Stimulated activated effector memory CD8-positive, alpha-beta T cell treated with anti-CD3 and anti-CD28 coated beads, Interleukin-12 subunit alpha, Interleukin-12 subunit beta, amount 100 ng/mL, for 72 hours (primary cell): ENCODE results near the gene VWF.

ENCODE experiments used
- ATAC-seq: fragments of 150-1000 bp; cut with Tn5 transposase; 2 replicates; pipeline ENCODE4 v1.10.0; 2021
- DNase-seq, 2 donors: peaks; one replicate each; pipeline ENCODE4 v3.0.0; 2021 to 2022; ENCODE audit warnings: low spot score in 2 of 2
- H3K27ac Mint-ChIP-seq: one replicate; pipeline ENCODE4 v1.8.0; 2022; ENCODE audit warnings: mild to moderate bottlenecking, mixed read lengths
- H3K36me3 Mint-ChIP-seq: one replicate; pipeline ENCODE4 v1.8.0; 2022; ENCODE audit warnings: mild to moderate bottlenecking, mixed read lengths
- H3K4me1 Mint-ChIP-seq: one replicate; pipeline ENCODE4 v1.8.0; 2022; ENCODE audit warnings: mixed read lengths
- H3K4me3 Mint-ChIP-seq: one replicate; pipeline ENCODE4 v1.8.0; 2022; ENCODE audit warnings: mild to moderate bottlenecking, mixed read lengths
- H3K9me3 Mint-ChIP-seq: one replicate; pipeline ENCODE4 v1.8.0; 2022; ENCODE audit warnings: mixed read lengths

The VWF gene

GRCh38 chr12:5944688-5945070, 179.8 kb downstream of the VWF start:
- Mint-ChIP-seq H3K9me3 (no peaks in the 10 kb centered on the region), H3K4me1 (no peaks in the 10 kb centered on the region), H3K36me3 (no peaks in the 10 kb centered on the region), H3K27ac (no peak overlapping the region), H3K4me3 (no peak overlapping the region)
- DNase-seq = no peak
- no peak for ATAC-seq

- Mint-ChIP-seq H3K27ac (no peak overlapping the region), H3K9me3 (no peaks in the 10 kb centered on the region), H3K36me3 (no peaks in the 10 kb centered on the region), H3K4me3 (no peak overlapping the region), H3K4me1 (no peaks in the 10 kb centered on the region)
- no peak for ATAC-seq
- no peak for DNase-seq
These were observed 180.4 kb downstream of the VWF start for GRCh38 chr12:5944053-5944452.

DNA sequence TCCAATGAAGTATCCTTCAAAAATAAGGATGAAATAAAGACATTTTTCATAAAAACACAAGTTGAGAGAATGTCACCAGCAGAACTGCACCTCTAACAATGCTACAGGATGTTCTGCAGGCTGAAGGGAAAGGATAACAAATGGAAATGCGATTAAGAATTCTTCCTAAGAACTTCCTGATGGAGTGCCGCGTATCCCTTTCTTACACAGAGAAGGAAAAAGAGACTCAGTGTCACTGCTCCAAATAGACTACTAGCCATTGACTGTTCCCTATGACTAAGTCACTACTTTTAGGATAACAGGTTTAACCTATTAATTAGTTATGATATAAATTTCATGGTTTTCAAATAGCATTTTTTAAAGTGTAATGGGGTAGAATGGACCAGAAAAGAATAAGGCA, 182.6 kb downstream of the VWF start:
- Mint-ChIP-seq H3K36me3 (no peaks in the 10 kb centered on the region), H3K27ac (no peak overlapping the region), H3K4me1 (no peaks in the 10 kb centered on the region), H3K9me3 (no peaks in the 10 kb centered on the region), H3K4me3 (no peak overlapping the region)
- no peak for DNase-seq
- no peak for ATAC-seq

DNA sequence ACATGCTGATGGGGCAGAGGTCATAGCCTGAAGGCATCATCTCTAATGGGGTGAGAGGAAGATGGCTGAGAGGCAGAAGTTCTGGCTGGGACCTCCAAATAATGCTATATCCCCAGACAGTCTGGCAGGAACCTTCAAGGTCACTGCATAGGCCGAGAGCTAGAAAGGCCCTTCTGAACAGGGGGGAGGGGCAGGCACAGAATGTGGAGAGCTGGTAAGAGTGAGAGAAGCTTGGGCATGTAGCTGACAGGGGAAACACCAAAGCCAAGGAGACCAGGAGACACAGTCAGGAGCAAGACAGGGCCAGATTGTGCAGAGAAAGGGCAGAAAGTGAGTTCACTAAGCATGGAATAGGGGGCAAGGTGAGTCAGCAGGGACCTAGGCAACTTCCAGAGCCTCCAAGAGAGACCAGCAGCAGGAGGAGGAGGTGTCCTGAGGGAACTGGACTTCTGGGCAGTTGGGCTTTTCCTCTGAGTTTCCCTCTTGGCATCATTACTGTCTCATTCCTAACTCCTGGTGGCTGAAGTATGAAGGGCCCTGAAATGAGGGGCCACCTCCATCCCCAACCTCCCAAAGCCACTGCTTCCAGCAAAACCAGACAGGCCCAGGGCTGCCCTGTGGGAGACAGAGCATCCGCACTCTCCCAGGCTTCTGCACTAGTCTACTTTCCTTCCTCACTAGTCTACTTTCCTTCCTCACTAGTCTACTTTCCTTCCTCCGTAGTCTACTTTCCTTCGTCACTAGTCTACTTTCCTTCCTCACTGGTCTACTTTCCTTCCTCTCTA, 196.5 kb downstream of the VWF start:
- no peak for ATAC-seq
- no peak for DNase-seq
- Mint-ChIP-seq H3K4me1 (no peaks in the 10 kb centered on the region), H3K36me3 (no peaks in the 10 kb centered on the region), H3K4me3 (no peak overlapping the region), H3K27ac (no peak overlapping the region), H3K9me3 (no peaks in the 10 kb centered on the region)

- Mint-ChIP-seq H3K36me3 (no peaks in the 10 kb centered on the region), H3K4me1 (no peaks in the 10 kb centered on the region), H3K4me3 (no peak overlapping the region), H3K9me3 (no peaks in the 10 kb centered on the region), H3K27ac (no peak overlapping the region)
- ATAC-seq (no peak), DNase-seq (no peak)
These were observed 198.8 kb downstream of the VWF start for GRCh38 chr12:5925646-5926045.

- ATAC-seq (no peak), DNase-seq (no peak)
- Mint-ChIP-seq H3K4me1 (no peaks in the 10 kb centered on the region), H3K9me3 (no peaks in the 10 kb centered on the region), H3K36me3 (no peaks in the 10 kb centered on the region), H3K27ac (no peak overlapping the region), H3K4me3 (no peak overlapping the region)
These were observed 200.1 kb downstream of the VWF start for GRCh38 chr12:5924342-5924741.

DNA sequence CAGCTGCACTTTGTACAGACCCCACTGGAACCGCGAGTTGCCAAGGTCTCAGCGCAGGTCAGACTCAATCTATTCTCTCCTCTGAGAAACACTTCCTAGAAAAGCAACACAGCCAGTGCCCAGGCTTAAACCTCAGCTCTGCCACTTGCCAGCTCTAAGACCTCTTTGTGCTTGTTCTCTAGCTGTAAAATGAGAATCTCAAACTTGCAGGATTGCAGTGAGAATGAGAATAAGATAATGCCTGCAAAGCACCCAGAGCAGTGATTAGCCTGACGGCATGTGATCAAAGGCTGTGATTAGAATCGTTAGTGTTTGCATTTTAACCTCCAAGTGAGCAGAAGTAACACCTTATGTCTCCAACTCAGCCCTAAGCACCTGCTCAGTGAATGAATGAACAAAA, 200.7 kb downstream of the VWF start:
- Mint-ChIP-seq H3K4me3 (no peak overlapping the region), H3K9me3 (no peaks in the 10 kb centered on the region), H3K36me3 (no peaks in the 10 kb centered on the region), H3K27ac (no peak overlapping the region), H3K4me1 (no peaks in the 10 kb centered on the region)
- DNase-seq (no peak), ATAC-seq (no peak)

DNA sequence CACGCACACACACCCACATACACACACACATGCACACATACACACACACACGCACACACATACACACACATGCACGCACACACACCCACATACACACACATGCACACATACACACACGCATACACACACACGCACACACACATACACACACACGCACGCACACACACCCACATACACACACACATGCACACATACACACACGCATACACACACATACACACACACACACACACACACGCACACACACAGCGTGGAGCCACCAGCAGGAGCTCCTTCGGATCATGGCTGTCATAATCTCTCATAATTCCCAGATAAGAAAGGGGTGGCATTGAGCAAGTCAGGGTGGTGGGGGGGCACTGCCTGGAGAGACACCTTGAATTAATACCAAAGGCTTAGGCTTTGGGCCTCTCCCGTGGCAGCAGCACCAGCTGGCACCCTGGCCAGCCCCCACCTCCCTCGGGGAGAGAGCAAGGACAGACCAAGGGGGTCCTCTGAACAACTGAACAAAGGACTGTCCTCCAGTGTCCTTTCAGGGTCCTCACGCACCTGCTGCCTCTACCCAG, 201.3 kb downstream of the VWF start:
- Mint-ChIP-seq H3K36me3 (no peaks in the 10 kb centered on the region), H3K4me1 (no peaks in the 10 kb centered on the region), H3K9me3 (no peaks in the 10 kb centered on the region), H3K4me3 (no peak overlapping the region), H3K27ac (no peak overlapping the region)
- DNase-seq (no peak), ATAC-seq (no peak)

GRCh38 chr12:5921966-5922899, 202.2 kb downstream of the VWF start:
- H3K4me3 Mint-ChIP-seq = no peak overlapping the region
- no peaks in the 10 kb centered on the region for H3K4me1 Mint-ChIP-seq
- no peak for DNase-seq
- H3K27ac Mint-ChIP-seq = no peak overlapping the region
- no peaks in the 10 kb centered on the region for H3K9me3 Mint-ChIP-seq
- no peaks in the 10 kb centered on the region for H3K36me3 Mint-ChIP-seq
- no peak for ATAC-seq

GRCh38 chr12:5921027-5921909, 203.2 kb downstream of the VWF start:
- Mint-ChIP-seq H3K9me3 (no peaks in the 10 kb centered on the region), H3K27ac (no peak overlapping the region), H3K36me3 (no peaks in the 10 kb centered on the region), H3K4me3 (no peak overlapping the region), H3K4me1 (no peaks in the 10 kb centered on the region)
- DNase-seq = peak in 1 of 2 donors; percentile 6
- ATAC-seq = no peak

GRCh38 chr12:5916785-5917290, 207.6 kb downstream of the VWF start:
- no peak for ATAC-seq

DNA sequence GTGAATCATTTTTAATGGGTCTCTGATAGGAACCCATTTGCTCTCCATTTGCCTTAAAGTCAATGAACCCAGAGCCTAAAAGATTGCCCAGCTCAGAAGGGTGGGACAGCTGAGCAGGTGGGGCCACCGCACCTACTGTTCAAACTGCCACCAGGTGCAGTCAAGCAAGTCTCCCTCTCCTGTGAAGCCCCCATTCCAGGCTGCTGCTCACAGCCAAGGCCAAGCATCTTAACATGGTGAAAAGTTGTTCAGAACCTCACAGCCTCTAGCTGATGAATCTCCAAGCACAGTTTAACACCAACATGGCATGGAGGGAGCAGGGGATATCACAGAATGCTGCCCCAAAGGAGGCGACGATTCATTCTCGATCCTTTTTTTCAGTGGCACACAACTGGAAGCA, 209.0 kb downstream of the VWF start:
- Mint-ChIP-seq H3K36me3 (no peaks in the 10 kb centered on the region), H3K4me1 (no peaks in the 10 kb centered on the region), H3K9me3 (no peaks in the 10 kb centered on the region), H3K4me3 (no peak overlapping the region), H3K27ac (no peak overlapping the region)
- DNase-seq = no peak
- no peak for ATAC-seq

More at GRCh38 chr12:5916785-5917290, 207.6 kb downstream of the VWF start:
- no peak for DNase-seq
- Mint-ChIP-seq H3K27ac (no peak overlapping the region), H3K36me3 (no peaks in the 10 kb centered on the region), H3K4me3 (no peak overlapping the region), H3K4me1 (no peaks in the 10 kb centered on the region), H3K9me3 (no peaks in the 10 kb centered on the region)

GRCh38 chr12:5914387-5915149, 209.9 kb downstream of the VWF start:
- H3K27ac Mint-ChIP-seq = no peak overlapping the region
- H3K4me3 Mint-ChIP-seq = no peak overlapping the region

DNA sequence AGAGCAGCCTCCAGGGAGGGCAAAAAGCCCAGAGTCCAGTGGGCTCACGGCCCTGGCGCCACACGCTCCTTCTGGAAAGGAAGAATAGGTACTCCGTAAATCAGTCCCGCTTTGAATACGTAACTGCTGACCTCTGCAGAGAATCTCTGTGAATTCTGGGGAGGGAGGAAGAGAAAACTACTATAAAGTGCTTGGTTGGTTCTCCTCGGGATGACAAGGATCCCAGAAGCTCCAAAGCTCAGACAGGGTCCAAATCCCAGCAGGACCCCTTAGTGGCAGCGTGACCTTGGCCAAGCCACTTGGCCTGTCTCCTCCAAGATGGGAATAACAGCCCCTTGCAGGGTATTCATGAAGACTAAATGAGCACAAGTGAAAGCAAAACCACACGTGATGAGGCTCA, 211.1 kb downstream of the VWF start:
- Mint-ChIP-seq H3K36me3 (no peaks in the 10 kb centered on the region), H3K27ac (no peak overlapping the region), H3K4me3 (no peak overlapping the region), H3K4me1 (no peaks in the 10 kb centered on the region), H3K9me3 (no peaks in the 10 kb centered on the region)
- ATAC-seq (no peak), DNase-seq (peak in 1 of 2 donors; percentile 4)

More at GRCh38 chr12:5914387-5915149, 209.9 kb downstream of the VWF start:
- H3K9me3 Mint-ChIP-seq = no peaks in the 10 kb centered on the region
- no peaks in the 10 kb centered on the region for H3K4me1 Mint-ChIP-seq
- H3K36me3 Mint-ChIP-seq = no peaks in the 10 kb centered on the region
- no peak for ATAC-seq
- DNase-seq = peak in 1 of 2 donors; percentile 17
